ENCODE data around the gene GPR153. TPM values are rescaled to one million over a fixed set of nuclear protein-coding genes. Genes with fewer than 3 reads are reported as not detected.

GPR153 gene
- total RNA-seq, 1 donor from 2014 or later: 8.4 TPM

DNA sequence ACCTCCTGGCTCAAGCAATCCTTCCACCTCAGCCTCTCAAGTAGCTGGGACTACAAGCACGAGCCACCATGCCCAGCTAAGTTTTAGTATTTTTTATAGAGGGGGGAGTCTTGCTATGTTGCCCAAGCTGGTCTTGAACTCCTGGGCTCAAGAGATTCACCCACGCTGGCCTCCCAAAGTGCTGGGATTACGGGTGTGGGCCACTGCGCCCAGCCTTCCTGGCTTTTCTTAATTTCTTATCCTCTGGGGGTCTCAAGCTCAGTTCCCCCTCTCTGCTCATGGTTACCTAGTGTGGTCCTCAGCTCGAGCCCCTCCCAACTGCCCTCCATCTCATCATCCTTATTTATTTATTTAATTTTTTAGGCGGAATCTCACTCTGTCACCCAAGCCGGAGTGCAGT, 58.6 kb downstream of the GPR153 start:
- no peak overlapping the region for H3K9ac ChIP-seq
- H3K27ac Mint-ChIP-seq: no peak overlapping the region

GRCh38 chr1:6200188-6200809, 60.6 kb downstream of the GPR153 start:
- DNase-seq (ENCODE audit: low spot score): no peak
- H3K36me3 ChIP-seq: peaks cover 7% of the 10 kb centered on the region
- Mint-ChIP-seq H3K9me3 (no peaks in the 10 kb centered on the region), H3K36me3 (peaks cover 12% of the 10 kb centered on the region), H3K27me3 (ENCODE audit: insufficient read depth, low read depth) (peaks cover 6% of the 10 kb centered on the region), H3K27ac (peak overlapping the region; percentile 100), H3K4me3 (peak overlapping the region; percentile 92), H3K4me1 (peaks cover 36% of the 10 kb centered on the region)
- no peak overlapping the region for H3K9ac ChIP-seq
- H3K27me3 ChIP-seq: peaks cover 3% of the 10 kb centered on the region
- H3K4me2 ChIP-seq: peak overlapping the region; percentile 66
- peaks cover 19% of the 10 kb centered on the region for H3K4me1 ChIP-seq
- peaks cover 42% of the 10 kb centered on the region for H3K79me2 ChIP-seq (ENCODE audit: low read depth)
- no peak overlapping the region for H3K27ac ChIP-seq
- peaks cover 39% of the 10 kb centered on the region for H4K20me1 ChIP-seq (ENCODE audit: low read depth)
- TF ChIP-seq EZH2 (IDR thresholded peaks at IDR 0.05): no peak
- no peak for TF ChIP-seq EZH2phosphoT487 (IDR thresholded peaks at IDR 0.05)
- TF ChIP-seq CTCF (IDR thresholded peaks at IDR 0.05): no peak
- H2AFZ ChIP-seq (replicated peaks): peak overlapping the region; percentile 45
- peaks cover 27% of the 10 kb centered on the region for H3F3A ChIP-seq (ENCODE audit: low read depth)
- H3K9me3 ChIP-seq (ENCODE audit: low read depth): no peaks in the 10 kb centered on the region
- H3K4me3 ChIP-seq: peak overlapping the region; percentile 84

More for the DNA sequence above, 58.6 kb downstream of the GPR153 start:
- TF ChIP-seq CTCF (IDR thresholded peaks at IDR 0.05): no peak
- no peak for TF ChIP-seq EZH2phosphoT487 (IDR thresholded peaks at IDR 0.05)
- no peak for TF ChIP-seq EZH2 (IDR thresholded peaks at IDR 0.05)
- H3K27ac ChIP-seq: no peak overlapping the region
- H3K4me1 ChIP-seq: peaks cover 19% of the 10 kb centered on the region
- no peaks in the 10 kb centered on the region for H3K36me3 ChIP-seq
- no peak overlapping the region for H2AFZ ChIP-seq (replicated peaks)
- Mint-ChIP-seq H3K4me3 (no peak overlapping the region), H3K4me1 (peaks cover 32% of the 10 kb centered on the region), H3K36me3 (peaks cover 4% of the 10 kb centered on the region), H3K27me3 (ENCODE audit: insufficient read depth, low read depth) (peaks cover 11% of the 10 kb centered on the region), H3K9me3 (no peaks in the 10 kb centered on the region)
- peaks cover 22% of the 10 kb centered on the region for H3K79me2 ChIP-seq (ENCODE audit: low read depth)
- H3K4me2 ChIP-seq: no peak overlapping the region
- DNase-seq (ENCODE audit: low spot score): no peak
- peaks cover 38% of the 10 kb centered on the region for H3F3A ChIP-seq (ENCODE audit: low read depth)
- H3K4me3 ChIP-seq: no peak overlapping the region
- H4K20me1 ChIP-seq (ENCODE audit: low read depth): peaks cover 21% of the 10 kb centered on the region
- no peaks in the 10 kb centered on the region for H3K9me3 ChIP-seq (ENCODE audit: low read depth)
- peaks cover 22% of the 10 kb centered on the region for H3K27me3 ChIP-seq

DNA sequence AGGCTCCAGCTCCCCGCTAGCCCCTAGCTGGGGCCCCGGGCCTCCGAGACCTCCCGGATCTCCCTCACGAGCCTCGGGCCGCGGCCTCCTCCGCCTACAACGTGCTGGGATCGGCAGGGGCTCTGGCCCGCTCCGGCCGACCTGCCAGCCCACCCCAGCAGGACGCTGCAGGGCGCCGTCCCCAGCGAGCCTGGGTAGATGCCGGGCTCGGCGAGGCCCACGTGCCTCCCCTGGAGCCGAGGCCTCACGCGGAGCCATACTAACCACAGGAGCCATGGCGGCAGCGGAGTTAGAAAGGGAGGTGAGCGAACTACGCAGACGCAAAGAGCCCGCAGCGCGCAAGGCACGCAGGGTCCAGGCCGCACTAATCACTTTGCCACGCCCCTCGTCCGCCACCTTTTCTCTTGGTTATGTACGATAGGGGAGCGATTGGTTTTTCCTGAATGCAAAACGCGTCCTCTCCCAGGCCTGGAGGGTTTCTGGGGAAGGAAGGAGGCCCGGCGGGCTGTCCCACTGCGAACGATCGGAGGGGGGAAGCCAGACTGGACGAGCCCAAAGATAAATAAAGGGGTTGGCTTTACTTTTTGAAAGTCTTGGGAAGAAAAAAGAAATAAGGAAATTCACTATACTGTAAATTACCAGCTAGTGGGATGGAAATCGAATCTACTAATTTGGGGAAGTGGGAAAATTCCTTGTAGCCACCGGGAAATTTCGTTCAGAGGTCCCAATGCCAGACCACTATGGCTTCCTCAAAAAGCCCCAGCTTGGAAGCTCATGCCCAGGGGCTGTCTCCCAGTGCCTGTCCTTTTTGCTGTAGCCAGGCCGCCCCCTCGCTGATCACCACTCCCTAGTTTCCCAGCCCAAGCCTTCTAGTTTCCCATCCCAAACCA, 61.4 kb downstream of the GPR153 start, which contains the start of gene RPL22:
TSS of gene RPL22 (minus strand) at position 298 of the 890 bp plus-strand sequence. CDS start at position 276, 22 bp downstream.
- Histone ChIP-seq H3K4me1 (peaks cover 19% of the 10 kb centered on the region), H3K79me2 (ENCODE audit: low read depth) (peaks cover 49% of the 10 kb centered on the region), H3F3A (ENCODE audit: low read depth) (peaks cover 20% of the 10 kb centered on the region), H4K20me1 (ENCODE audit: low read depth) (peaks cover 45% of the 10 kb centered on the region), H3K9ac (peak within 1 kb of the TSS; percentile 92), H3K4me3 (peak within 1 kb of the TSS; percentile 84), H3K9me3 (ENCODE audit: low read depth) (no peaks in the 10 kb centered on the region), H3K27ac (peak within 1 kb of the TSS; percentile 18), H3K36me3 (peaks cover 7% of the 10 kb centered on the region), H2AFZ (replicated peaks) (peak within 1 kb of the TSS; percentile 45), H3K4me2 (peak within 1 kb of the TSS; percentile 93), H3K27me3 (no peaks in the 10 kb centered on the region)
- DNase-seq (ENCODE audit: low spot score): peak; percentile 99
- H3K9me3 Mint-ChIP-seq: no peaks in the 10 kb centered on the region
- H3K4me1 Mint-ChIP-seq: peaks cover 31% of the 10 kb centered on the region
- H3K27me3 Mint-ChIP-seq (ENCODE audit: insufficient read depth, low read depth): peaks cover 4% of the 10 kb centered on the region
- peak within 1 kb of the TSS; percentile 92 for H3K4me3 Mint-ChIP-seq
- H3K36me3 Mint-ChIP-seq: peaks cover 12% of the 10 kb centered on the region
- TF ChIP-seq EZH2phosphoT487 (IDR thresholded peaks at IDR 0.05) (no peak), CTCF (IDR thresholded peaks at IDR 0.05) (no peak), EZH2 (IDR thresholded peaks at IDR 0.05) (no peak)
- H3K27ac Mint-ChIP-seq: peak within 1 kb of the TSS; percentile 100

Measured in neural progenitor cell (in vitro differentiated cells).